GM19351 (cell line): ENCODE data around the gene RIMKLB.

Experiments used
- ATAC-seq: cut with Tn5 transposase; IDR thresholded peaks from one replicate; pipeline ENCODE4 v1.9.1; 2021; ENCODE audit warnings: mild to moderate bottlenecking, moderate library complexity; ENCODE audit not compliant: unreplicated experiment

The RIMKLB gene

DNA sequence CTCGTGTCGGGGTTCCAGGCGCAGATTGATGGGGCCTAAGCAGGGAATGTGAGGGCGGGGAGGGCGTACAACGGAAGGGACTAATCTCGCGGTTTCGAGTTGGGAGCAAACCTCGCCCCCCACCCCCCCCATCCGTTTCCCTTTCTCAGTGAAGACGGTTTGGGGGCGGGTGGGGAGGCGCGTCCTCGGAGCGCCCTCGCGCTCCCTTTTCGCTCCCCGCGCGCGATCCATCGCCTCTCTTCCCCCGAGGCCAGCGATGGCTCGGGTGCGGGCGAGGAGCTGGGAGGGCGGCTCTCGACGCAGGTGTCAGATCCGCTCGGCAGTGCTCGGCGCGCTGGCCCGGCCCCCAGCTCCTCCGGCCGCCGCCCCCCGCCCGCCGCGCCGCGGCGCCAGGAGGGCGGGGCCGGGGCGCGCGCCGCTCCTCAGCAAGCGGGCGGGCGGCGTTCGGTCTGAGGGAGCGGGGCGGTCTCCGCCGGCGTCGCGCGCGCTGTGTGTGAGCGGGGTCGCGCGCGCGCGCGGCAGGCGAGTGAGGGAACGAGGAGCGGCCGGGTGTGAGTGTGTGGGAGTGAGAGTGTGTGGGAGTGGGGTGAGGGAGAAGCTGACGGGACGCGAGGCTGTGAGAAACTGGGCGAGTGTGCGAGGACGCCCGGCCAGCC lies at the start of gene RIMKLB:
Gene RIMKLB (plus strand): TSS at position 516 of the 656 bp plus-strand sequence. CDS start 15,876 bp downstream, outside the sequence.
- ATAC-seq = peak; percentile 88

DNA sequence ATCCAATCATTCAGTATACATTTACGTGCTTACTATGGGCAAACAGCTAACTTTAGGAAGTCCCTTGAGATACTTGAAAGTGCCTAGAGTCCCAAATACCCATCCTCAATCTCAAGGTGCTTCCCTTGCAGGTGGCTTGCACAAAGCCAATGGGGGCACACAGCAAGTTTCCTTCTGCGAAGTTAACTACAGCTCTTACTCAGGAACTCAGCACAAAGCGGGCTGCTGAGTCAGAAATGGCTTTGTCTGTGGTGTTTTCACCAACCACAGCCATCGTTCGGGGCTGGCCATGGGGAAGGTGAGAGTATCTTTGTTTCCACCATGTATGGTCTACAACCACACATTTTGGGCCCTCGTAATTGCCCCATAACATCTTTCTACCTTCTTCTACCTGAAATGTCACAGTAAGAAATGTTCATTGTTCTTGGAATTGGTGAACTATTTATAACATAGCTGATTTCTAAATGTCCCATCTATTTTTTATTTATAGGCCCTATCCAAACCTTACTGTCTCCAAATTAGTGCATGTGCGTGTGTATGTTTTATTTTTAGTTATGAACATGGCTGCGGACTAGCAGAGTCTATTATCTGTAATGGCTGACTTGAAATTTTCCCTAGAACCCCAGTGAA lies 49.1 kb upstream of the RIMKLB start:
- ATAC-seq = peak; percentile 84

- ATAC-seq = no peak
Observed at GRCh38 chr12:8655421-8655820, 42.4 kb upstream of the RIMKLB start.

DNA sequence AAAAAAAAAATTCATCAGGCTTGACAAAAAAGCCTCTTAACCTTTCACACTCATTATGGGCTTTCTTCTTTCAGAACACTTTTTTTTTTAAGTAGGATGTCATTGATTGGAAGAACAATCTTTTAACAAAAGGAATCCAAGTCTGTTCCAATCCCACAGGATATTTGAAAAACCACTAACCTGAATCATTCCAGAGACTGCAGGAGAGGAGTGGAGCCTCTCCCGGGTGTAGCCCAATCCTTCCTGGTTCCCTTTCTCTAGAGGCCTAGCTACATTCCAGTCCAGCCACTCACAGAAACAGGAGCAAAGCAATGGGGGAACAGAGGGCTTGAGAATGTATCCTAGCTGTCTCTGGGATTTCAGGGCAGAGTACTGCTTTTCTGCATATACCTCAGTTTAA lies 39.4 kb upstream of the RIMKLB start:
- ATAC-seq = no peak

- no peak for ATAC-seq
Observed at GRCh38 chr12:8661016-8661415, 36.8 kb upstream of the RIMKLB start.

- ATAC-seq = no peak
Observed at GRCh38 chr12:8661751-8662150, 36.0 kb upstream of the RIMKLB start.

DNA sequence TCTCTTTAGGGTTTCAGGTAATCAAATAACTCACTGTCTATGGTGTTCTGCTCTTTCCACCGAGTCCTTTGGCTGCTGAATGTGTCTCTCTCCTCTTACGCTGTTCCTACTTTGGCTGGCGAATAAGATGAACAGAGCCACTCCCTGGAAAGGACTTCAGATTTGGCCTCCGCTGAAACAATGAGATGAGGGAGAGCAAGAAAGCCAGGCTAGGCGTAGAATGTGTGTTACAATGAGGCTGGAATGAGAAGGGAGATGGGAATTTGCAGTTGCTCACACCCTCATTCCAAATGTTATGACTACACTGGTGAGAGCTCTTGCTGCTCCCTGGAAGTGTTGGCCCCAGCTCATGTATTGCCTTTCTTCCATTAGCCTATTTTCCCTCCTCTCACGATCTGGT lies 35.2 kb upstream of the RIMKLB start, which contains the start of gene MFAP5:
Gene MFAP5 (minus strand): TSS at position 234 of the 400 bp plus-strand sequence. CDS start 722 bp downstream, outside the sequence.
- no peak for ATAC-seq

GRCh38 chr12:8664228-8664913 lies 33.4 kb upstream of the RIMKLB start:
- no peak for ATAC-seq

GRCh38 chr12:8665759-8666158 lies 32.0 kb upstream of the RIMKLB start:
- ATAC-seq = no peak

DNA sequence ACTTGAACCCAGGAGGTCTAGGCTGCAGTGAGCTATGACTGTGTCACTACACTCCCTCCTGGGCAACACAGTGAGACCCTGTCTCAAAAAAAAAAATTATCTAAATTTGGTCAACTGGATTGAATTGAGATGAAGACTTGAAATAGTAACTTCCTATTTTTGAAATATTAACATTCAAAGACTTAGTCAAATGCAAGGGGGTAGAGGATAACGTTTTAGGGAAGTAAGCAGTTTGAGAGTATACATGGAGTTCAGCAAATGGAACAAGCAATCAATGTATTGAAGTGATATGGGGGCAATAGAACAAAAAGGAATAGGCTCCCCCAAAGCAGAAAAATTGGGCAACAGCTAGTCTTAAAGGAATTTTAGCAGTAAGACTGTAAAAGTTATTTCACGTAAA lies 30.5 kb upstream of the RIMKLB start:
- no peak for ATAC-seq

DNA sequence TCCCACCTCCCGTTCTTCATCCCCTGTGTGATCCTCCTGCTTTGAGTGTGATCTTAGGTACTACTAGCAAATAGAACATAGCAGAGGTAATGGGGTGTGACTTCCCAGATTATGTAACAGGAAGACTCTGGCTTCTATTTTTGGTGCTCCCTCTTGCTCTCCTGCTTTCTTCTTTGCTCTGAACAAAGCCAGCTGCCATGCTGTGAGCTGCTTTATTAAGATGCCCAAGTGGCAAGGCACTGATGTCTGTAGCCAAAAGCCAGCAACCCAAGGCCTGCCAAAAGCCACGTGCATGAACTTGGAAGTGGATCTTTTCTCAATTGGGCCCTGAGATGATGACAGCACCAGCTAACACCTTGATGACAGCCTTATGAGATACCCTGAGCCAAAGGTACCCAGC lies 29.4 kb upstream of the RIMKLB start:
- ATAC-seq = no peak

DNA sequence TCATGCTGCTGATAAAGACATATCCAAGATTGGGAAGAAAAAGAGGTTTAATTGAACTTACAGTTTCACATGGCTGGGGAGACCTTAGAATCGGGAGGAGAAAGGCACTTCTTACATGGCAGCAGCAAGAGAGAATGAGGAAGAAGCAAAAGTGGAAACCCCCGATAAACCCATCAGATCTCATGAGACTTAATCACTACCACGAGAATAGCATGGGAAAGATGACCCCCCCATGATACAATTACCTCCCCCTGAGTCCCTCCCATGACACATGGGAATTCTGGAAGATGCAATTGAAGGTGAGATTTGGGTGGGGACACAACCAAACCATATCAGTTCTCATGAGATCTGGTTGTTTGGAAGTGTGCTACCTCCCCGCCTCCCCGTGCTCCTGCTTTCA lies 25.4 kb upstream of the RIMKLB start:
- ATAC-seq = no peak

GRCh38 chr12:8675591-8676036 lies 22.2 kb upstream of the RIMKLB start:
- no peak for ATAC-seq

GRCh38 chr12:8676651-8677050 lies 21.1 kb upstream of the RIMKLB start:
- no peak for ATAC-seq

DNA sequence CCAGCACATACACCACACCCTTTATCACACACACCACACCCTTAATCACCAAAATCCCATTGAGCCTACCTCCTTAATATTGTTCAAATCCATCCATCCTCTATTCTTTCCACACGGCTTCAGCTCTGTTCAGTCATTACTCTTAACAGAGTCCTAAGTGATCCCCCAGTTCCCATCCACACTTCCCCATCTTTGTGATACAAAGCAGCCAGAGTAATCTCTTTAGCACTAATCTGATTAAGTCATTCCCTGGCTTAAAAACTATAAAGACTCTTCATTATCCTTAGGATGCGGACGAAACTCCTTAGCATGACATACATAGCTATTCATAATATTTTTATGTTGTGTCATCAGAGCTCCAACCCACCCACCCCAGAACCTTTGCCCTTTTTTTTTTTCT lies 20.4 kb upstream of the RIMKLB start:
- ATAC-seq = no peak

DNA sequence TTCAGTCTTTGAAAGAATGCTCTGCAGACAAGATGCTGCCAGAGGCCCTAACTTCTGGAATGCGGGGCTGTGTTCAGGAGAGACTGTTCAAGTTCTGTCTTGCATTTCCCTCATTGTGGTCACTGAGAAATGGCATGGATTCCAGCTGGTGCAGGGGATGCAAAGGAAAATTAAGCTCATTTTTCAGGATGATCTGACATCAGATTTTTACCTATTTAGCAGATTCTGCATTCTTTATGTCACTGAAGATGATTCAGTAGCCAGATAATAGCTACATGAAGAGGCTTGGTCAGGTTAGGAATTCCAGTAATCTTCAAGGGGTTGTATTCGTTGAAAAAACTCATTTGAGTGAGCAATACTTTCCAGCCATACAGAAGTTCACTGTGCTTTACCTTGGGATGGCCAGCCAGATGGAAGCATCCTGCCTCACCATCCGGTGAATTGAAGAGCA lies 19.1 kb upstream of the RIMKLB start:
- no peak for ATAC-seq

GRCh38 chr12:8680533-8680932 lies 17.3 kb upstream of the RIMKLB start:
- no peak for ATAC-seq

DNA sequence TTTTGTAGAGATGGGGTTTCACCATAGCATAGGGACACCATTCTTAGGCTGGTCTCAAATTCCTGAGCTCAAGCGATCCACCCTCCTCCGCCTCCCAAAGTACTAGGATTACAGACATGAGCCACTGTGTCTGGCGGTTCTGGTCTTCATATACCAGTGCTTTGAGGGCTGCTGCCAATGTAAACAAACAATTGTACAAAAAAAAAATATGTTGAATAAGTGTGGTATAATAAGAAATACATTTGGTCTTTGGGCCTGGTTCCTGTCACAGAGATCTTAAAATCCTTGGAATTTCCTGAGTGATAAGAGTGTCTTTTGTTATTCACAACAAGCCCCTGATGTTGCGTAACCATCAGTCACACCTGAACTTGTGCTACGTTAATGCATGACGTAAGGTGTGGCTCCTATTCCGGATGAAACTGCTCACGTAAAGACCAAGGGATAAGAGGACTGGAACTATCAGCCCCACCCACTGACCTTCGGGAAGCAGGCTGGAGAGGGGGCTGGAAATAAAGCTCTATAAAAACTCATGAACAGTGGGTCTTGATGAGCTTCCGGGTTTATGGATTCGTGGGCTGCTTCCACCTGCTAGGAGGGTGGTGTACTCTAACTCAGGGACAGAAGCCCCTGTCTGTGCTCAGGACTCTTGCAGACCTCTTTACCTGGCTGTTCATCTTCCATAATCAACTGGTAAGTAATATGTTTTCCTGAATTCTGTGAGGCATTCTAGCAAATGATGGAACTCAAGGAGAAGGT lies 16.5 kb upstream of the RIMKLB start:
- ATAC-seq = no peak

DNA sequence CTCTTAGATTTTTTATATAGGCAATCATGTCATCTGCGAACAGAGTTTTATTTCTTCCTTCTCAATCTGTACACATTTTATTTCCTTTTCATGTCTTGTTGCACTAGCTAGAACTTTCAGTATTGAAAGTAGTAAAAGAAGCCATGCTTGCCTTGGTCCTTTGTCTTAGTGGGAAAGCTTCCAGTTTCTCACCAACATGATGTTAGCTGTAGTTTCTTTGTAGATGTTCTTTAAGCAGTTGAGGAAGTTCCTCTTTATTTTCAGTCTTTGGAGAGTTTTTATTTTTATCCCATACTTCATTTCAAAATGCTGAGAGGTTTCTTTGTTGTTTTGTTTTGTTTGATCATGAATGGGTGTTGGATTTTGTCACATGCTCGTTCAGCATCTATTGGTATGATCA lies 12.7 kb upstream of the RIMKLB start:
- no peak for ATAC-seq

GRCh38 chr12:8687846-8688601 lies 9.8 kb upstream of the RIMKLB start:
- no peak for ATAC-seq
